Measurements from ENCODE around the gene MORN1.
A peak's percentile ranks its signal among the peaks of the same experiment; 100 is the strongest.

The MORN1 gene

GRCh38 chr1:2356911-2357845, 34.2 kb downstream of the MORN1 start:
- Histone ChIP-seq H3K4me3 (ENCODE audit: low read length) (no peak overlapping the region), H3K9me2 (replicated peaks; ENCODE audit: insufficient read depth, low read length) (no peaks in the 10 kb centered on the region), H3K79me2 (ENCODE audit: low read length) (no peaks in the 10 kb centered on the region), H3F3A (ENCODE audit: insufficient read depth, low read length) (no peaks in the 10 kb centered on the region), H3K36me3 (replicated peaks; ENCODE audit: insufficient read depth, low read length) (no peaks in the 10 kb centered on the region), H3K4me1 (ENCODE audit: low read length) (no peaks in the 10 kb centered on the region), H2AFZ (ENCODE audit: low read length) (no peak overlapping the region), H3K4me2 (ENCODE audit: low read depth, low read length) (no peak overlapping the region), H3K9me3 (replicated peaks; ENCODE audit: insufficient read depth, low read length) (no peaks in the 10 kb centered on the region), H3K27ac (ENCODE audit: low read length) (no peak overlapping the region), H4K20me1 (ENCODE audit: insufficient read depth, low read length) (no peaks in the 10 kb centered on the region), H3K9ac (ENCODE audit: low read length) (no peak overlapping the region), H3K27me3 (replicated peaks; ENCODE audit: insufficient read depth, low read length) (peaks cover 99% of the 10 kb centered on the region)
- no peak for TF ChIP-seq EZH2 (optimal IDR thresholded peaks at IDR 0.05; ENCODE audit: low read depth, low read length)
- no peak for DNase-seq

GRCh38 chr1:2356401-2356800, 35.0 kb downstream of the MORN1 start:
- DNase-seq, result no peak
- Histone ChIP-seq H4K20me1 (ENCODE audit: insufficient read depth, low read length) (no peaks in the 10 kb centered on the region), H3K27ac (ENCODE audit: low read length) (no peak overlapping the region), H3K27me3 (replicated peaks; ENCODE audit: insufficient read depth, low read length) (peaks cover 99% of the 10 kb centered on the region), H3F3A (ENCODE audit: insufficient read depth, low read length) (no peaks in the 10 kb centered on the region), H3K9ac (ENCODE audit: low read length) (no peak overlapping the region), H3K9me2 (replicated peaks; ENCODE audit: insufficient read depth, low read length) (no peaks in the 10 kb centered on the region), H3K9me3 (replicated peaks; ENCODE audit: insufficient read depth, low read length) (no peaks in the 10 kb centered on the region), H3K4me3 (ENCODE audit: low read length) (no peak overlapping the region), H3K79me2 (ENCODE audit: low read length) (no peaks in the 10 kb centered on the region), H3K36me3 (replicated peaks; ENCODE audit: insufficient read depth, low read length) (no peaks in the 10 kb centered on the region), H2AFZ (ENCODE audit: low read length) (no peak overlapping the region), H3K4me1 (ENCODE audit: low read length) (no peaks in the 10 kb centered on the region), H3K4me2 (ENCODE audit: low read depth, low read length) (no peak overlapping the region)
- TF ChIP-seq CTCF (IDR thresholded peaks at IDR 0.05; ENCODE audit: low read length) (no peak), EZH2phosphoT487 (IDR thresholded peaks at IDR 0.05; ENCODE audit: low read length) (no peak), EZH2 (optimal IDR thresholded peaks at IDR 0.05; ENCODE audit: low read depth, low read length) (peak; percentile 57)

GRCh38 chr1:2355373-2356261, 35.7 kb downstream of the MORN1 start:
- Histone ChIP-seq H3K9me3 (replicated peaks; ENCODE audit: insufficient read depth, low read length) (no peaks in the 10 kb centered on the region), H3K9me2 (replicated peaks; ENCODE audit: insufficient read depth, low read length) (no peaks in the 10 kb centered on the region), H3K9ac (ENCODE audit: low read length) (no peak overlapping the region), H3K4me3 (ENCODE audit: low read length) (no peak overlapping the region), H4K20me1 (ENCODE audit: insufficient read depth, low read length) (no peaks in the 10 kb centered on the region), H3F3A (ENCODE audit: insufficient read depth, low read length) (no peaks in the 10 kb centered on the region), H2AFZ (ENCODE audit: low read length) (no peak overlapping the region), H3K36me3 (replicated peaks; ENCODE audit: insufficient read depth, low read length) (no peaks in the 10 kb centered on the region), H3K4me1 (ENCODE audit: low read length) (no peaks in the 10 kb centered on the region), H3K27me3 (replicated peaks; ENCODE audit: insufficient read depth, low read length) (peaks cover 100% of the 10 kb centered on the region), H3K79me2 (ENCODE audit: low read length) (no peaks in the 10 kb centered on the region), H3K27ac (ENCODE audit: low read length) (no peak overlapping the region), H3K4me2 (ENCODE audit: low read depth, low read length) (no peak overlapping the region)
- no peak for DNase-seq
- no peak for TF ChIP-seq CTCF (IDR thresholded peaks at IDR 0.05; ENCODE audit: low read length)
- TF ChIP-seq EZH2 (optimal IDR thresholded peaks at IDR 0.05; ENCODE audit: low read depth, low read length), result no peak
- no peak for TF ChIP-seq EZH2phosphoT487 (IDR thresholded peaks at IDR 0.05; ENCODE audit: low read length)

Measured in MM.1S (cell line).